Measurements from ENCODE around the gene HCK. TPM values are rescaled to one million over a fixed set of nuclear protein-coding genes. Genes with fewer than 3 reads are reported as not detected.

The HCK gene
- total and polyA plus RNA-seq, 2 donors (not counting 1 experiment from before 2014, with no cell fraction given) = not detected

DNA sequence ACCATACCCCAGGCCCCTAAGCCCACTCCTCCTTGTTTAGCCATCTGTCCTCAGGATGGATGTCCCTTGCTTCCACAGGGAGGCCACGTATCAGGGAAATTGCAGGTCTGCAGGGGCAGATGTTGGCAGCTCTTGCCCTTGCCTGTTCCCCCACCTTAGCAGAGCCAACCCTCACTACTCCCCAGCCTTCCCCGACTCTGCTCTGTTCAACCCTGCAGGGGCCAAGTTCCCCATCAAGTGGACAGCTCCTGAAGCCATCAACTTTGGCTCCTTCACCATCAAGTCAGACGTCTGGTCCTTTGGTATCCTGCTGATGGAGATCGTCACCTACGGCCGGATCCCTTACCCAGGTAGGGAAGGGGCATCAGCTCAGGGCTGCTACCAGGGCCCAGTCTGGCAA, 46.7 kb downstream of the HCK start:
- Histone ChIP-seq H3K4me3 (replicated peaks in 1 of 4; ENCODE audit: control extremely low read depth in 1 of 4, insufficient read depth in 1 of 4, low read depth in 3 of 4, low read length in 4 of 4) (no peak overlapping the region), H3K9ac (ENCODE audit: insufficient read depth, low read length) (no peak overlapping the region), H3K79me2 (ENCODE audit: control insufficient read depth, insufficient read depth, low read length) (no peaks in the 10 kb centered on the region), H3K9me3 (ENCODE audit: control insufficient read depth, insufficient read depth, low read depth, low read length) (no peaks in the 10 kb centered on the region), H3K27me3 (ENCODE audit: control insufficient read depth, insufficient read depth, low read length) (peaks cover 13% of the 10 kb centered on the region), H3K36me3 (ENCODE audit: control insufficient read depth, insufficient read depth, low read length) (no peaks in the 10 kb centered on the region), H2AFZ (ENCODE audit: low read length) (no peak overlapping the region), H3K27ac (ENCODE audit: insufficient read depth, low read length) (no peak overlapping the region), H4K20me1 (ENCODE audit: control insufficient read depth, extremely low read depth, insufficient read depth, low read length) (no peaks in the 10 kb centered on the region), H3K4me2 (ENCODE audit: extremely low read depth, insufficient read depth, low read length) (no peak overlapping the region), H3K4me1 (ENCODE audit: control insufficient read depth, extremely low read depth, insufficient read depth, low read length) (no peaks in the 10 kb centered on the region)
- DNase-seq (ENCODE audit: low read depth in 2 of 2) = no peak
- no peak for TF ChIP-seq EZH2 (IDR thresholded peaks at IDR 0.05; ENCODE audit: low read length, missing control alignments)
- TF ChIP-seq, protein P1, sequence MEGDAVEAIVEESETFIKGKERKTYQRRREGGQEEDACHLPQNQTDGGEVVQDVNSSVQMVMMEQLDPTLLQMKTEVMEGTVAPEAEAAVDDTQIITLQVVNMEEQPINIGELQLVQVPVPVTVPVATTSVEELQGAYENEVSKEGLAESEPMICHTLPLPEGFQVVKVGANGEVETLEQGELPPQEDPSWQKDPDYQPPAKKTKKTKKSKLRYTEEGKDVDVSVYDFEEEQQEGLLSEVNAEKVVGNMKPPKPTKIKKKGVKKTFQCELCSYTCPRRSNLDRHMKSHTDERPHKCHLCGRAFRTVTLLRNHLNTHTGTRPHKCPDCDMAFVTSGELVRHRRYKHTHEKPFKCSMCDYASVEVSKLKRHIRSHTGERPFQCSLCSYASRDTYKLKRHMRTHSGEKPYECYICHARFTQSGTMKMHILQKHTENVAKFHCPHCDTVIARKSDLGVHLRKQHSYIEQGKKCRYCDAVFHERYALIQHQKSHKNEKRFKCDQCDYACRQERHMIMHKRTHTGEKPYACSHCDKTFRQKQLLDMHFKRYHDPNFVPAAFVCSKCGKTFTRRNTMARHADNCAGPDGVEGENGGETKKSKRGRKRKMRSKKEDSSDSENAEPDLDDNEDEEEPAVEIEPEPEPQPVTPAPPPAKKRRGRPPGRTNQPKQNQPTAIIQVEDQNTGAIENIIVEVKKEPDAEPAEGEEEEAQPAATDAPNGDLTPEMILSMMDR (conservative IDR thresholded peaks at IDR 0.05 in 1 of 2, IDR thresholded peaks at IDR 0.05 in 1 of 2; ENCODE audit: low read depth in 1 of 2, low read length in 2 of 2) = no peak

DNA sequence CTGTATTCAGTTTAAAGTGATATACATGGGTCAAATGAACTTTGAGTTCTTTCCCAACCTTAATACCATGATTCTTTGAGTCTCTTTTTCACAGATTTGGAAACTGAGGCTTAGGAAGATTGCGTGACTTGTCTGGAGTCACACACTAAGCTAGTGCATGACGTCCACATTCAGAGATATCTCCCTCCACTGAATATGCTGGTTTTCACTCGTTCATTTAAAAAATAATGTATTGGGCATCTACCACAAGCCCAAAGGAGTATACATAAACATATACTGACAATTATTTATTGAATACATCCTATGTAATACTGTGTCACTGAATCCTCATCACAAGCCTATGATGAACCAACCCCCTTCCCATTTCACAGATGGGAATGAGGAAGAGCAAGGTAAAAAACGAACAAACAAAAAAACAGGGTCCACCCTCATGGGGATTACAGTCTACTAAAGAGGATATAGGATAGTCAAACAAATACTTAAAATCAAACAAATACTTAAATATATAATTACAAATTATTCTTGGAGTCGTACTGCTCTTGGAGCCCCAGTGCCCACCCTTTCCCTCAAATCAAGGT, 56.9 kb downstream of the HCK start:
- no peak for DNase-seq (ENCODE audit: low read depth in 2 of 2)

DNA sequence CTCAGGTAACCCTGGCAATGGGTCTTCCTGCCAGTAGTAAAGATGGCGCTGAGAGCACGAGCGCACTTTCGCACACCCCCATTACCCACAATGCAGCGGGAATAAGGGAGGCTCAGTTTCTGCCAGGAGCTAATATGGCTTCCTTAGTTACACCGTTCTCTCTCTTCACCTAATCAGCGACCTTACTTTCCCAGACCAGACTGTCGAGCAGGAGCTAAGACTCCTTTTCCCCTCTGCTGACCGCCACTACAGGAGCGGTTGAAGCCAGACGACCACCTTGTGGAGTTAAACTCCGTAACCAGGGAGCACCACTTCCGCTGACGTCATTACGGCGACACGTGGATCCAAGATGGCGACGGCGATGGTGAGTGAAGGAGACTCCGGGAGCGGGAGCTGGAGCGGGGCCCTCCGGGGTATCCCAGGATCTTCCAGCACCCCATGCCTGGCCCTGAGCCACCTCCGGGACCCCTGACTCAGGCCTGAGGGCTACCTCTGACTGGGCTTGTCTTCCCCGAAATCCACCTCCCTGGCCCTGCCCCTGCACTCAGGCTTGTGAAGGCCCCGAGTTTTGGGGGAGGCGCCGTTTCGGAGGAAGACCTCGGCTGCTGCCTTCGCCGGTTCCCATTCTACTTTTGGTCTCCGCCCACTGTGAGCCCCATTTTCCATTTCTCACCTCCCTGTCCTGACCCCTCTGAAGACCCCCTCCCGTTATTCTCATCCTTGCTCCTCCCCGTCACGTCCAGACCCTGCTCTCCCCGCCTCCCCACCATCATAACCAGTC, 57.5 kb downstream of the HCK start, which contains the start of gene TM9SF4:
TM9SF4 (plus strand) TSS at position 323 of the 781 bp plus-strand sequence; CDS start at position 350, 27 bp downstream.
- Histone ChIP-seq H3K27ac (ENCODE audit: insufficient read depth, low read length) (peak within 1 kb of the TSS; percentile 100), H2AFZ (ENCODE audit: low read length) (peak within 1 kb of the TSS; percentile 100), H3K36me3 (ENCODE audit: control insufficient read depth, insufficient read depth, low read length) (no peaks in the 10 kb centered on the region), H3K4me3 (replicated peaks in 1 of 4; ENCODE audit: control extremely low read depth in 1 of 4, insufficient read depth in 1 of 4, low read depth in 3 of 4, low read length in 4 of 4) (peak within 1 kb of the TSS; percentile 80 to 98 (median 90)), H3K9me3 (ENCODE audit: control insufficient read depth, insufficient read depth, low read depth, low read length) (no peaks in the 10 kb centered on the region), H3K79me2 (ENCODE audit: control insufficient read depth, insufficient read depth, low read length) (peaks cover 45% of the 10 kb centered on the region), H3K9ac (ENCODE audit: insufficient read depth, low read length) (peak within 1 kb of the TSS; percentile 95), H3K4me1 (ENCODE audit: control insufficient read depth, extremely low read depth, insufficient read depth, low read length) (peaks cover 4% of the 10 kb centered on the region), H4K20me1 (ENCODE audit: control insufficient read depth, extremely low read depth, insufficient read depth, low read length) (no peaks in the 10 kb centered on the region), H3K4me2 (ENCODE audit: extremely low read depth, insufficient read depth, low read length) (peak within 1 kb of the TSS; percentile 98), H3K27me3 (ENCODE audit: control insufficient read depth, insufficient read depth, low read length) (peaks cover 3% of the 10 kb centered on the region)
- TF ChIP-seq, protein P1 (conservative IDR thresholded peaks at IDR 0.05 in 1 of 2, IDR thresholded peaks at IDR 0.05 in 1 of 2; ENCODE audit: low read depth in 1 of 2, low read length in 2 of 2) = no peak
- no peak for TF ChIP-seq EZH2 (IDR thresholded peaks at IDR 0.05; ENCODE audit: low read length, missing control alignments)
- peak; percentile 90 to 97 for DNase-seq (ENCODE audit: low read depth in 2 of 2)

More for the DNA sequence above, 56.9 kb downstream of the HCK start:
- Histone ChIP-seq H3K4me2 (ENCODE audit: extremely low read depth, insufficient read depth, low read length) (no peak overlapping the region), H3K79me2 (ENCODE audit: control insufficient read depth, insufficient read depth, low read length) (peaks cover 39% of the 10 kb centered on the region), H3K27me3 (ENCODE audit: control insufficient read depth, insufficient read depth, low read length) (peaks cover 3% of the 10 kb centered on the region), H2AFZ (ENCODE audit: low read length) (no peak overlapping the region), H3K9me3 (ENCODE audit: control insufficient read depth, insufficient read depth, low read depth, low read length) (no peaks in the 10 kb centered on the region), H3K4me1 (ENCODE audit: control insufficient read depth, extremely low read depth, insufficient read depth, low read length) (peaks cover 4% of the 10 kb centered on the region), H3K36me3 (ENCODE audit: control insufficient read depth, insufficient read depth, low read length) (no peaks in the 10 kb centered on the region), H3K4me3 (replicated peaks in 1 of 4; ENCODE audit: control extremely low read depth in 1 of 4, insufficient read depth in 1 of 4, low read depth in 3 of 4, low read length in 4 of 4) (peak overlapping the region in 2 of 4 experiments; percentile 80 to 90), H3K9ac (ENCODE audit: insufficient read depth, low read length) (no peak overlapping the region), H4K20me1 (ENCODE audit: control insufficient read depth, extremely low read depth, insufficient read depth, low read length) (no peaks in the 10 kb centered on the region), H3K27ac (ENCODE audit: insufficient read depth, low read length) (peak overlapping the region; percentile 100)
- no peak for TF ChIP-seq EZH2 (IDR thresholded peaks at IDR 0.05; ENCODE audit: low read length, missing control alignments)
- TF ChIP-seq, protein P1 (conservative IDR thresholded peaks at IDR 0.05 in 1 of 2, IDR thresholded peaks at IDR 0.05 in 1 of 2; ENCODE audit: low read depth in 1 of 2, low read length in 2 of 2) = no peak
